ENCODE results near the gene ATP6V1A.

ATP6V1A gene

GRCh38 chr3:113791381-113791780 lies 44.5 kb downstream of the ATP6V1A start:
- no peak overlapping the region for H3K4me2 ChIP-seq (ENCODE audit: low read length)
- H3K9me3 ChIP-seq (ENCODE audit: control insufficient read depth, insufficient read depth, low read length): no peaks in the 10 kb centered on the region
- no peak overlapping the region for H3K4me3 ChIP-seq (ENCODE audit: low read length)
- H3K9me2 ChIP-seq (replicated peaks; ENCODE audit: control insufficient read depth, low read length): no peaks in the 10 kb centered on the region
- TF ChIP-seq EZH2phosphoT487 (IDR thresholded peaks at IDR 0.05; ENCODE audit: borderline replicate concordance, low read length) (no peak), CTCF (IDR thresholded peaks at IDR 0.05; ENCODE audit: low read depth, low read length, poor library complexity, severe bottlenecking) (no peak)
- peaks cover 32% of the 10 kb centered on the region for H3K36me3 ChIP-seq (ENCODE audit: control insufficient read depth, low read length)
- no peak overlapping the region for H3K27ac ChIP-seq (ENCODE audit: low read depth, low read length)
- no peaks in the 10 kb centered on the region for H3K79me2 ChIP-seq (ENCODE audit: control insufficient read depth, low read length)
- no peaks in the 10 kb centered on the region for H4K20me1 ChIP-seq (ENCODE audit: control insufficient read depth, insufficient read depth, low read depth, low read length)
- H3F3A ChIP-seq (ENCODE audit: control insufficient read depth, insufficient read depth): no peaks in the 10 kb centered on the region; the same call in 1 of the 2 replicates
- no peaks in the 10 kb centered on the region for H3K27me3 ChIP-seq (ENCODE audit: control insufficient read depth, low read length)
- peaks cover 4% of the 10 kb centered on the region; the same call in 1 of the 2 replicates for H3K4me1 ChIP-seq (ENCODE audit: control insufficient read depth, low read length)

- no peak overlapping the region for H3K4me2 ChIP-seq (ENCODE audit: low read length)
- no peaks in the 10 kb centered on the region for H3K9me3 ChIP-seq (ENCODE audit: control insufficient read depth, insufficient read depth, low read length)
- TF ChIP-seq CTCF (IDR thresholded peaks at IDR 0.05; ENCODE audit: low read depth, low read length, poor library complexity, severe bottlenecking) (no peak), EZH2phosphoT487 (IDR thresholded peaks at IDR 0.05; ENCODE audit: borderline replicate concordance, low read length) (no peak)
- no peaks in the 10 kb centered on the region for H3K27me3 ChIP-seq (ENCODE audit: control insufficient read depth, low read length)
- H3K4me1 ChIP-seq (ENCODE audit: control insufficient read depth, low read length): no peaks in the 10 kb centered on the region
- no peaks in the 10 kb centered on the region for H3K79me2 ChIP-seq (ENCODE audit: control insufficient read depth, low read length)
- peaks cover 31% of the 10 kb centered on the region for H3K36me3 ChIP-seq (ENCODE audit: control insufficient read depth, low read length)
- no peaks in the 10 kb centered on the region for H3K9me2 ChIP-seq (replicated peaks; ENCODE audit: control insufficient read depth, low read length)
- no peak overlapping the region for H3K27ac ChIP-seq (ENCODE audit: low read depth, low read length)
- no peaks in the 10 kb centered on the region; the same call in 1 of the 2 replicates for H3F3A ChIP-seq (ENCODE audit: control insufficient read depth, insufficient read depth)
- H3K4me3 ChIP-seq (ENCODE audit: low read length): no peak overlapping the region
- no peaks in the 10 kb centered on the region for H4K20me1 ChIP-seq (ENCODE audit: control insufficient read depth, insufficient read depth, low read depth, low read length)
Measured at GRCh38 chr3:113794526-113794925, 47.7 kb downstream of the ATP6V1A start.

- TF ChIP-seq EZH2phosphoT487 (IDR thresholded peaks at IDR 0.05; ENCODE audit: borderline replicate concordance, low read length) (no peak), CTCF (IDR thresholded peaks at IDR 0.05; ENCODE audit: low read depth, low read length, poor library complexity, severe bottlenecking) (no peak)
- Histone ChIP-seq H3K4me3 (ENCODE audit: low read length) (no peak overlapping the region), H3K4me1 (ENCODE audit: control insufficient read depth, low read length) (no peaks in the 10 kb centered on the region), H4K20me1 (ENCODE audit: control insufficient read depth, insufficient read depth, low read depth, low read length) (no peaks in the 10 kb centered on the region), H3F3A (ENCODE audit: control insufficient read depth, insufficient read depth) (no peaks in the 10 kb centered on the region; the same call in none of the 2 replicates), H3K4me2 (ENCODE audit: low read length) (no peak overlapping the region), H3K79me2 (ENCODE audit: control insufficient read depth, low read length) (no peaks in the 10 kb centered on the region), H3K36me3 (ENCODE audit: control insufficient read depth, low read length) (peaks cover 42% of the 10 kb centered on the region), H3K9me3 (ENCODE audit: control insufficient read depth, insufficient read depth, low read length) (no peaks in the 10 kb centered on the region), H3K27ac (ENCODE audit: low read depth, low read length) (no peak overlapping the region), H3K9me2 (replicated peaks; ENCODE audit: control insufficient read depth, low read length) (no peaks in the 10 kb centered on the region), H3K27me3 (ENCODE audit: control insufficient read depth, low read length) (no peaks in the 10 kb centered on the region)
Measured at GRCh38 chr3:113795693-113796092, 48.9 kb downstream of the ATP6V1A start.
